GM23338 (cell line): ENCODE data around the gene PID1. TPM values are rescaled to one million over a fixed set of nuclear protein-coding genes. Genes with fewer than 3 reads are reported as not detected.

Experiments used
- ATAC-seq: fragments of 200-7000 bp; cut with Tn5 transposase; 3 replicates; pipeline ENCODE4 v1.9.1; 2020
- DNase-seq: peaks from one replicate; pipeline ENCODE4 v3.0.0-alpha.2; 2015; ENCODE audit warnings: low spot score
- H2AFZ ChIP-seq: fragments of 200-600 bp; sonication (generic); 2 replicates; pipeline ENCODE4 v1.8.0; 2016; ENCODE audit warnings: antibody characterized with exemption, mild to moderate bottlenecking, moderate library complexity
- H3F3A ChIP-seq: fragments of 200-600 bp; sonication (generic); replicated peaks from 2 replicates; pipeline ENCODE4 v1.8.0; 2017; ENCODE audit warnings: antibody characterized with exemption, mixed run types, low read depth
- H3K27ac ChIP-seq: fragments of 200-600 bp; sonication (generic); 2 replicates; pipeline ENCODE4 v1.6.1; 2016; ENCODE audit warnings: low read depth
- H3K27me3 ChIP-seq: fragments of 200-600 bp; sonication (generic); 2 replicates; pipeline ENCODE4 v1.8.0; 2016; ENCODE audit warnings: mild to moderate bottlenecking, mixed run types, moderate library complexity; ENCODE audit not compliant: insufficient read depth
- H3K36me3 ChIP-seq: fragments of 200-600 bp; sonication (generic); 2 replicates; pipeline ENCODE4 v1.8.0; 2016; ENCODE audit warnings: mild to moderate bottlenecking; ENCODE audit not compliant: insufficient read depth
- H3K4me1 ChIP-seq: fragments of 200-600 bp; sonication (generic); 2 replicates; pipeline ENCODE4 v1.8.0; 2016; ENCODE audit warnings: mild to moderate bottlenecking, moderate library complexity; ENCODE audit not compliant: insufficient read depth
- H3K4me2 ChIP-seq: fragments of 200-600 bp; sonication (generic); 2 replicates; pipeline ENCODE4 v1.7.1; 2017; ENCODE audit warnings: mixed run types
- H3K4me3 ChIP-seq: fragments of 200-600 bp; sonication (generic); 2 replicates; pipeline ENCODE4 v1.6.1; 2016; ENCODE audit warnings: mixed run types
- H3K79me2 ChIP-seq: fragments of 200-600 bp; sonication (generic); replicated peaks from 2 replicates; pipeline ENCODE4 v1.8.0; 2017; ENCODE audit warnings: mild to moderate bottlenecking; ENCODE audit not compliant: insufficient read depth
- H3K9me2 ChIP-seq: fragments of 200-600 bp; sonication (generic); 2 replicates; pipeline ENCODE4 v1.8.0; 2017; ENCODE audit not compliant: insufficient read depth
- H4K20me1 ChIP-seq: fragments of 200-600 bp; sonication (generic); replicated peaks from 2 replicates; pipeline ENCODE4 v1.8.0; 2017; ENCODE audit warnings: mild to moderate bottlenecking; ENCODE audit not compliant: insufficient read depth
- H3K27ac Mint-ChIP-seq: 2 replicates; pipeline ENCODE4 v1.8.0; 2020; ENCODE audit warnings: inconsistent platforms, mild to moderate bottlenecking, moderate library complexity, mixed read lengths
- H3K27me3 Mint-ChIP-seq: 3 replicates; pipeline ENCODE4 v1.8.0; 2022; ENCODE audit warnings: low read depth, mild to moderate bottlenecking, moderate library complexity, mixed read lengths, inconsistent platforms; ENCODE audit not compliant: insufficient read depth, poor library complexity
- H3K36me3 Mint-ChIP-seq: 3 replicates; pipeline ENCODE4 v1.8.0; 2021; ENCODE audit warnings: low read depth, mild to moderate bottlenecking, inconsistent platforms, moderate library complexity, mixed read lengths
- H3K4me1 Mint-ChIP-seq: 3 replicates; pipeline ENCODE4 v1.8.0; 2020; ENCODE audit warnings: mild to moderate bottlenecking, inconsistent platforms, mixed read lengths
- H3K4me3 Mint-ChIP-seq: 3 replicates; pipeline ENCODE4 v1.8.0; 2021; ENCODE audit warnings: moderate library complexity, mild to moderate bottlenecking, inconsistent platforms, mixed read lengths
- H3K9me3 Mint-ChIP-seq: 3 replicates; pipeline ENCODE4 v1.8.0; 2020; ENCODE audit warnings: moderate library complexity, mild to moderate bottlenecking, inconsistent platforms, mixed read lengths
- CREB1 ChIP-seq: fragments of 250-450 bp; sonication (Bioruptor Pico); IDR thresholded peaks from 2 replicates; pipeline ENCODE4 v1.5.0; 2020; ENCODE audit warnings: low read depth, mild to moderate bottlenecking, moderate library complexity
- ETS1 ChIP-seq: IDR thresholded peaks from 2 replicates; pipeline ENCODE4 v1.6.1; 2016; ENCODE audit warnings: antibody characterized with exemption
- EZH2 ChIP-seq: fragments of 200-600 bp; sonication (generic); IDR thresholded peaks from one replicate; pipeline ENCODE4 v1.8.0; 2017; ENCODE audit warnings: antibody characterized with exemption, mild to moderate bottlenecking, low read depth; ENCODE audit not compliant: unreplicated experiment
- EZH2phosphoT487 ChIP-seq: fragments of 200-600 bp; sonication (generic); IDR thresholded peaks from one replicate; pipeline ENCODE4 v1.8.1; 2018; ENCODE audit warnings: antibody characterized with exemption; ENCODE audit not compliant: unreplicated experiment
- JUNB ChIP-seq: IDR thresholded peaks from one replicate; pipeline ENCODE4 v1.6.1; 2016; ENCODE audit warnings: antibody characterized with exemption; ENCODE audit not compliant: unreplicated experiment
- NANOG ChIP-seq: IDR thresholded peaks from 2 replicates; pipeline ENCODE4 v1.6.1; 2016; ENCODE audit warnings: antibody characterized with exemption, borderline replicate concordance
- POLR2AphosphoS5 ChIP-seq: IDR thresholded peaks from 2 replicates; pipeline ENCODE4 v1.6.1; 2016; ENCODE audit warnings: antibody characterized with exemption, low read depth
- STAT1 ChIP-seq: IDR thresholded peaks from one replicate; pipeline ENCODE4 v1.6.1; 2016; ENCODE audit warnings: antibody characterized with exemption; ENCODE audit not compliant: unreplicated experiment
- ZNF114 ChIP-seq: fragments of 250-450 bp; sonication (Bioruptor Pico); IDR thresholded peaks from 2 replicates; pipeline ENCODE4 v1.5.0; 2020; ENCODE audit warnings: mild to moderate bottlenecking, moderate library complexity
- ZNF331 ChIP-seq: fragments of 250-450 bp; sonication (Bioruptor Pico); IDR thresholded peaks from 2 replicates; pipeline ENCODE4 v1.5.0; 2020; ENCODE audit warnings: low read depth, mild to moderate bottlenecking, moderate library complexity
- ZNF462 ChIP-seq: fragments of 250-450 bp; sonication (Bioruptor Pico); IDR thresholded peaks from 2 replicates; pipeline ENCODE4 v1.5.0; 2020; ENCODE audit warnings: mild to moderate bottlenecking, moderate library complexity
- polyA plus RNA-seq: library from polyadenylated mRNA; unstranded; fragments of >200 nt; fragmentation: Nextera tagmentation; extraction: Ambion mirVana; gene quantifications from 2 replicates; pipeline ENCODE4 v1.2.1, GENCODE V29; 2016
- total RNA-seq: library from RNA; depleted of rRNA; stranded (reverse); fragments of >200 nt; shearing (Covaris generic); gene quantifications from 2 replicates; pipeline ENCODE4 v1.2.3, GENCODE V29; 2014
- TF ChIP-seq, protein P1 (sequence below), 2 experiments: fragments of 200-600 bp in 1 of 2; sonication (generic) in 1 of 2; conservative IDR thresholded peaks; 2 replicates each; pipeline versions ENCODE4 v1.5.1 to v1.6.1; 2016 to 2017; ENCODE audit warnings: antibody characterized with exemption in 2 of 2, low read depth in 2 of 2, mild to moderate bottlenecking in 2 of 2, moderate library complexity in 1 of 2
- TF ChIP-seq, protein P2 (sequence below): IDR thresholded peaks from one replicate; pipeline ENCODE4 v1.6.1; 2018; ENCODE audit warnings: antibody characterized with exemption; ENCODE audit not compliant: unreplicated experiment

PID1 gene
- total and polyA plus RNA-seq, 2 experiments from 2014 or later: 1.7 to 2.4 TPM

DNA sequence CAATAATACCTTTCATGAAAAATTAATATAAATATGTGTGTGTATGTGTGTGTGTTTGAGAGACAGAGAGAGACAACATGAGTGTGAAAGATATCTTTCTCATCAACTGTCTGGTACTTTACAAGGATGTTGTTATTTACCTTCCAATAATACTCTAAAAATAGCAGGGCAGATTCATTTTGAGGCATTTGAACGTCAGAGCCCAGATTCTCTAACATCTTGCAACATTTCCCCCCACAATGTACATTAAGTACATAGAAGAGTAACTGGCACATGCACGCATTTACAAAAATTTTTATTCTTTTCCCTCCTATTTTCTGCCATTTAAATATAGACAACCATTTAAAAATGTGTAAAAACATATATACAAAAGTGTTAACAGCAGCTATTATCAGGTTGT is 100.9 kb downstream of the PID1 start:
- Histone ChIP-seq H3K36me3 (no peaks in the 10 kb centered on the region), H3K79me2 (no peaks in the 10 kb centered on the region), H2AFZ (no peak overlapping the region), H3K4me1 (no peaks in the 10 kb centered on the region), H3K27me3 (no peaks in the 10 kb centered on the region), H3K4me2 (no peak overlapping the region), H3K27ac (no peak overlapping the region), H4K20me1 (no peaks in the 10 kb centered on the region), H3K4me3 (no peak overlapping the region), H3F3A (no peaks in the 10 kb centered on the region), H3K9me2 (peaks cover 15% of the 10 kb centered on the region; the same call in 1 of the 2 replicates)
- H3K27me3 Mint-ChIP-seq: no peaks in the 10 kb centered on the region
- H3K27ac Mint-ChIP-seq: no peak overlapping the region
- H3K36me3 Mint-ChIP-seq: peaks cover 3% of the 10 kb centered on the region; the same call in 1 of the 3 replicates
- H3K9me3 Mint-ChIP-seq: peaks cover 12% of the 10 kb centered on the region; the same call in 2 of the 3 replicates
- TF ChIP-seq EZH2phosphoT487: no peak
- no peak for TF ChIP-seq JUNB
- no peak for TF ChIP-seq EZH2
- no peak for TF ChIP-seq ETS1
- TF ChIP-seq NANOG: no peak
- TF ChIP-seq, protein P1, sequence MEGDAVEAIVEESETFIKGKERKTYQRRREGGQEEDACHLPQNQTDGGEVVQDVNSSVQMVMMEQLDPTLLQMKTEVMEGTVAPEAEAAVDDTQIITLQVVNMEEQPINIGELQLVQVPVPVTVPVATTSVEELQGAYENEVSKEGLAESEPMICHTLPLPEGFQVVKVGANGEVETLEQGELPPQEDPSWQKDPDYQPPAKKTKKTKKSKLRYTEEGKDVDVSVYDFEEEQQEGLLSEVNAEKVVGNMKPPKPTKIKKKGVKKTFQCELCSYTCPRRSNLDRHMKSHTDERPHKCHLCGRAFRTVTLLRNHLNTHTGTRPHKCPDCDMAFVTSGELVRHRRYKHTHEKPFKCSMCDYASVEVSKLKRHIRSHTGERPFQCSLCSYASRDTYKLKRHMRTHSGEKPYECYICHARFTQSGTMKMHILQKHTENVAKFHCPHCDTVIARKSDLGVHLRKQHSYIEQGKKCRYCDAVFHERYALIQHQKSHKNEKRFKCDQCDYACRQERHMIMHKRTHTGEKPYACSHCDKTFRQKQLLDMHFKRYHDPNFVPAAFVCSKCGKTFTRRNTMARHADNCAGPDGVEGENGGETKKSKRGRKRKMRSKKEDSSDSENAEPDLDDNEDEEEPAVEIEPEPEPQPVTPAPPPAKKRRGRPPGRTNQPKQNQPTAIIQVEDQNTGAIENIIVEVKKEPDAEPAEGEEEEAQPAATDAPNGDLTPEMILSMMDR (conservative IDR thresholded peaks at IDR 0.05; ENCODE audit: low read depth in 2 of 2): no peak
- no peak for TF ChIP-seq ZNF331 (CRISPR knock-in tag)
- TF ChIP-seq, protein P2, sequence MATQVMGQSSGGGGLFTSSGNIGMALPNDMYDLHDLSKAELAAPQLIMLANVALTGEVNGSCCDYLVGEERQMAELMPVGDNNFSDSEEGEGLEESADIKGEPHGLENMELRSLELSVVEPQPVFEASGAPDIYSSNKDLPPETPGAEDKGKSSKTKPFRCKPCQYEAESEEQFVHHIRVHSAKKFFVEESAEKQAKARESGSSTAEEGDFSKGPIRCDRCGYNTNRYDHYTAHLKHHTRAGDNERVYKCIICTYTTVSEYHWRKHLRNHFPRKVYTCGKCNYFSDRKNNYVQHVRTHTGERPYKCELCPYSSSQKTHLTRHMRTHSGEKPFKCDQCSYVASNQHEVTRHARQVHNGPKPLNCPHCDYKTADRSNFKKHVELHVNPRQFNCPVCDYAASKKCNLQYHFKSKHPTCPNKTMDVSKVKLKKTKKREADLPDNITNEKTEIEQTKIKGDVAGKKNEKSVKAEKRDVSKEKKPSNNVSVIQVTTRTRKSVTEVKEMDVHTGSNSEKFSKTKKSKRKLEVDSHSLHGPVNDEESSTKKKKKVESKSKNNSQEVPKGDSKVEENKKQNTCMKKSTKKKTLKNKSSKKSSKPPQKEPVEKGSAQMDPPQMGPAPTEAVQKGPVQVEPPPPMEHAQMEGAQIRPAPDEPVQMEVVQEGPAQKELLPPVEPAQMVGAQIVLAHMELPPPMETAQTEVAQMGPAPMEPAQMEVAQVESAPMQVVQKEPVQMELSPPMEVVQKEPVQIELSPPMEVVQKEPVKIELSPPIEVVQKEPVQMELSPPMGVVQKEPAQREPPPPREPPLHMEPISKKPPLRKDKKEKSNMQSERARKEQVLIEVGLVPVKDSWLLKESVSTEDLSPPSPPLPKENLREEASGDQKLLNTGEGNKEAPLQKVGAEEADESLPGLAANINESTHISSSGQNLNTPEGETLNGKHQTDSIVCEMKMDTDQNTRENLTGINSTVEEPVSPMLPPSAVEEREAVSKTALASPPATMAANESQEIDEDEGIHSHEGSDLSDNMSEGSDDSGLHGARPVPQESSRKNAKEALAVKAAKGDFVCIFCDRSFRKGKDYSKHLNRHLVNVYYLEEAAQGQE: no peak
- no peak for TF ChIP-seq CREB1 (CRISPR knock-in tag)
- TF ChIP-seq ZNF462 (CRISPR knock-in tag): no peak
- TF ChIP-seq POLR2AphosphoS5: no peak
- TF ChIP-seq ZNF114: no peak
- no peak for TF ChIP-seq STAT1
- H3K4me1 Mint-ChIP-seq: 0 out of 3 replicates have a peak, but pooled peaks cover 2% of the 10 kb centered on the region
- no peak for ATAC-seq
- no peak overlapping the region for H3K4me3 Mint-ChIP-seq
- DNase-seq: no peak
